Measurements from ENCODE around the gene ENSA. TPM values are rescaled to one million over a fixed set of nuclear protein-coding genes. Genes with fewer than 3 reads are reported as not detected.
A peak's percentile ranks its signal among the peaks of the same experiment; 100 is the strongest.

ENSA gene
- total RNA-seq, 1 experiment from 2014 or later: 276 TPM

DNA sequence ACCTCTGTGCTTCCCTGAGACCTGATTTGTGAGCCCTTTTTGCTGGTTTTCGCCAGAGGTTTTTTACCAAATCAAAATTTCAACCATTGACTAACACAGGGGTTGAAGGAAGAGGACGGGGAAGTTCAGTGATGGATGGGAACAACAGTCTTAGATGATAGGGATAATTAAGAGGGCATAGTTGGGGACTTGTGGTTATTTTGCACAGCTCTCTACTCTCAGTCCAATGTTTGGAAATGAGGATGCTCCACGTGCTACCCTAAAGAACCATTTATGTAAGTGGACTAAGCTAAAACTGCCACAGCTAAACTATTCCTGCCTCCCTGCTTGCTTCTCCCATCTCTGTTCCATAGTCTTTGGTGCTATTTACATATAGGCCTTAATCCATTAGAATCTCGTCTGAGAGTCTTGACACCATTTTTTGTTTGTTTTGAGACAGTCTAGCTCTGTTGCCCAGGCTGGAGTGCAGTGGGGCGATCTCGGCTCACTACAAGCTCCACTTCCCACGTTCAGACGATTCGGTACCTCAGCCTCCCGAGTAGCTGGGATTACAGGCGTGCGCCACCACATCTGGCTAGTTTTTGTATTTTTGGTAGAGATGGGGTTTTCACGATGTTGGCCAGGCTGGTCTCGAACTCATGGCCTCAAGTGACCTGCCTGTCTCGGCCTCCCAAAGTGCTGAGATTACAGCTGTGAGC lies 49.3 kb downstream of the ENSA start:
- peak overlapping the region; percentile 99 for H3K4me3 Mint-ChIP-seq (ENCODE audit: low read depth, unreplicated experiment)
- no peaks in the 10 kb centered on the region for H3K9me3 Mint-ChIP-seq (ENCODE audit: low read depth, unreplicated experiment)
- BruUV-seq (replicated peaks): TSS peak; percentile 77
- H3K27ac Mint-ChIP-seq (ENCODE audit: unreplicated experiment): peak overlapping the region; percentile 99
- peaks cover 23% of the 10 kb centered on the region for H3K4me1 Mint-ChIP-seq (ENCODE audit: low read depth, unreplicated experiment)
- H3K27me3 Mint-ChIP-seq (ENCODE audit: unreplicated experiment): no peaks in the 10 kb centered on the region
- TF ChIP-seq, protein P1, sequence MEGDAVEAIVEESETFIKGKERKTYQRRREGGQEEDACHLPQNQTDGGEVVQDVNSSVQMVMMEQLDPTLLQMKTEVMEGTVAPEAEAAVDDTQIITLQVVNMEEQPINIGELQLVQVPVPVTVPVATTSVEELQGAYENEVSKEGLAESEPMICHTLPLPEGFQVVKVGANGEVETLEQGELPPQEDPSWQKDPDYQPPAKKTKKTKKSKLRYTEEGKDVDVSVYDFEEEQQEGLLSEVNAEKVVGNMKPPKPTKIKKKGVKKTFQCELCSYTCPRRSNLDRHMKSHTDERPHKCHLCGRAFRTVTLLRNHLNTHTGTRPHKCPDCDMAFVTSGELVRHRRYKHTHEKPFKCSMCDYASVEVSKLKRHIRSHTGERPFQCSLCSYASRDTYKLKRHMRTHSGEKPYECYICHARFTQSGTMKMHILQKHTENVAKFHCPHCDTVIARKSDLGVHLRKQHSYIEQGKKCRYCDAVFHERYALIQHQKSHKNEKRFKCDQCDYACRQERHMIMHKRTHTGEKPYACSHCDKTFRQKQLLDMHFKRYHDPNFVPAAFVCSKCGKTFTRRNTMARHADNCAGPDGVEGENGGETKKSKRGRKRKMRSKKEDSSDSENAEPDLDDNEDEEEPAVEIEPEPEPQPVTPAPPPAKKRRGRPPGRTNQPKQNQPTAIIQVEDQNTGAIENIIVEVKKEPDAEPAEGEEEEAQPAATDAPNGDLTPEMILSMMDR (IDR thresholded peaks at IDR 0.05; ENCODE audit: unreplicated experiment): no peak
- H3K36me3 Mint-ChIP-seq (ENCODE audit: insufficient read depth, unreplicated experiment): peaks cover 57% of the 10 kb centered on the region
- DNase-seq: no peak
- intact Hi-C loops (cut with micrococcal nuclease; ENCODE audit: unreplicated experiment): loop anchor here (5.0 kb wide), 1 partner anchor 87 kb away; no protein-coding TSS in a partner anchor
- CTCF ChIA-PET: interaction anchor here (0.9 to 2.3 kb wide), 11 partner anchors 9 to 117 kb away, joined by 3 to 22 read pairs (median 3); partner anchors contain the start of genes ENSA and GOLPH3L

DNA sequence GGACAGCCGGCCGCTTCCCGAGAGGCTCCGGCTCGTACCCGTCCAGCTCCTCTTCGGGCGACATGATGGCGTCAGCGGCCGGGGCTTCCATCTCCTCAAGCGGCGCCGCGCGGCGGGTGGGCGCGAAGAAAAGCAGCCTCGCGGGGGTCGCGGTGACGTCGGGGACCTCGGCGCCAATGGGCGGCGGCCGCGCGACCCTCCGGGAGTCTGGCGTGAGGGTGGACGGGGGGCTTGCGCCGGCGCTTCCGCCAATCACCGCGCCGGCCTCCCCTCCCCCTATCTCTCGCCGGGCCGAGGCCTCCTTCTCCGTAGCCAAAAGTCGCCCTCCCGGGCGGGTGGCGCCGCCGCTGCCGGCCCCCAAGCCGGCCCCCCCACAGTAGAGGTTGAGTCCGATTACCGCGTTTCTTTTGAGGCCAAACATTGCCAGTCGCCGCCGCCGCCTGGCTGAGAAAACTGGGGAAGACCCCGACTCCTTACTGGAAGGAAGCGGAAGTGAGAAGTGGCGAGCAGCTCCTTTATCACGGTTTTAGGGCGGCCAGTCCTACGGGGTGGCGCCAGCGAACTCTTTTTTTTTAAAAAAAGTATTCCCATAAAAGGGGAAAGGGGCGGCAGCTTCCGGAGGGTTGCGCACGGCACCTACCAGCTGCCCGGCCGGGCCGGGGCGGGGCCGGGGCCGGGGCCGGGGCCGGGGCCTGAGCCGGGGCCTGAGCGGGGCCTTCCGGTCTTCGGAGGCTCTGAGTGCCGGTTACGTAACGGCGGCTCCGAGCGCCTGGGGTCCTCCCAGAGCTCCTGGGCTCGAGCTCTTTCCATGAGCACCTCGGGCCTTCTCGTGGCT lies 50.1 kb downstream of the ENSA start, which contains the start of gene MCL1:
Gene MCL1, minus strand, starts transcription at position 501 of the 835 bp plus-strand sequence. Its CDS starts 80 bp downstream, at position 421.
- peak; percentile 95 for DNase-seq
- TF ChIP-seq, protein P1 (IDR thresholded peaks at IDR 0.05; ENCODE audit: unreplicated experiment): no peak
- peak within 1 kb of the TSS; percentile 99 for H3K27ac Mint-ChIP-seq (ENCODE audit: unreplicated experiment)
- H3K9me3 Mint-ChIP-seq (ENCODE audit: low read depth, unreplicated experiment): no peaks in the 10 kb centered on the region
- H3K27me3 Mint-ChIP-seq (ENCODE audit: unreplicated experiment): no peaks in the 10 kb centered on the region
- no TSS peak for BruUV-seq (replicated peaks)
- peak within 1 kb of the TSS; percentile 99 for H3K4me3 Mint-ChIP-seq (ENCODE audit: low read depth, unreplicated experiment)
- H3K36me3 Mint-ChIP-seq (ENCODE audit: insufficient read depth, unreplicated experiment): peaks cover 65% of the 10 kb centered on the region
- H3K4me1 Mint-ChIP-seq (ENCODE audit: low read depth, unreplicated experiment): peaks cover 30% of the 10 kb centered on the region
- intact Hi-C loops (cut with micrococcal nuclease; ENCODE audit: unreplicated experiment): loop anchor here (5.0 kb wide), 1 partner anchor 88 kb away; no protein-coding TSS in a partner anchor
- CTCF ChIA-PET: interaction anchor here (0.6 to 2.3 kb wide), 14 partner anchors 11 to 506 kb away, joined by 3 to 22 read pairs (median 4); partner anchors contain the start of genes ENSA and GOLPH3L

DNA sequence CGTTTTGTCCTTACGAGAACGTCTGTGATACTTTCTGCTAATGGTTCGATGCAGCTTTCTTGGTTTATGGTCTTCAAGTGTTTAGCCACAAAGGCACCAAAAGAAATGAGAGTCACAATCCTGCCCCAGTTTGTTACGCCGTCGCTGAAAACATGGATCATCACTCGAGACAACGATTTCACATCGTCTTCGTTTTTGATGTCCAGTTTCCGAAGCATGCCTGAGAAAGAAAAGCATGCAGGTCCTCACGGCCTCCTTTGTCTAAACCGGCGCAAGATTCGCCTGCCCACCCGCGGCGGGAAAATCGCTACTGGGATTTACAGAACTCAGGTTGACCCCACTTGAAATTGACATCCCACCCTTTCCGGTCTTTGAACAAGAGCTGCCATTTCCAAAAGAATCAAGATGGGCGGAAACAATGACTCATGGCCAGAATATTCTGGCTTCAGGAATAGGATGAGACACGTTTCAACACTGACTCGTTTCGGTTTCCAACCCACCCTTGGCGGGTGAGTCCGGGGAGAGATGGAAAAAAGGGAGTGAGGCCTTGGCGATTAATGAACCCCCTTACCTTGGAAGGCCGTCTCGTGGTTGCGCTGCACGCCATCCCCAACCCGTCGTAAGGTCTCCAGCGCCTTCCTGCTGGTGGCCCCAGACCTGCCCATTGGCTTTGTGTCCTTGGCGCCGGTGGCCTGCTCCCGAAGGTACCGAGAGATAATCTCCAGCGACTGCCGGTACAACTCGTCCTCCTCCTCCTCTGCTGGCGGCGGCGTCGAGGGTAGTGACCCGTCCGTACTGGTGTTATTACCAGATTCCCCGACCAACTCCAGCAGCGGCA lies 50.9 kb downstream of the ENSA start:
- peak overlapping the region; percentile 99 for H3K27ac Mint-ChIP-seq (ENCODE audit: unreplicated experiment)
- H3K9me3 Mint-ChIP-seq (ENCODE audit: low read depth, unreplicated experiment): no peaks in the 10 kb centered on the region
- H3K4me3 Mint-ChIP-seq (ENCODE audit: low read depth, unreplicated experiment): peak overlapping the region; percentile 99
- BruUV-seq (replicated peaks): TSS peak; percentile 27
- intact Hi-C loops (cut with micrococcal nuclease; ENCODE audit: unreplicated experiment): loop anchor here (5.0 kb wide), 1 partner anchor 89 kb away; no protein-coding TSS in a partner anchor
- peak; percentile 67 for DNase-seq
- TF ChIP-seq, protein P1 (IDR thresholded peaks at IDR 0.05; ENCODE audit: unreplicated experiment): no peak
- H3K36me3 Mint-ChIP-seq (ENCODE audit: insufficient read depth, unreplicated experiment): peaks cover 73% of the 10 kb centered on the region
- H3K27me3 Mint-ChIP-seq (ENCODE audit: unreplicated experiment): no peaks in the 10 kb centered on the region
- CTCF ChIA-PET: interaction anchor here (0.6 to 2.3 kb wide), 8 partner anchors 17 to 507 kb away, joined by 3 to 22 read pairs (median 6); partner anchors contain the start of gene ENSA
- H3K4me1 Mint-ChIP-seq (ENCODE audit: low read depth, unreplicated experiment): peaks cover 30% of the 10 kb centered on the region
